NT2/D1 (cell line): ENCODE data around the gene VPS16.

Experiments
- SUZ12 ChIP-seq: IDR thresholded peaks from 2 replicates; pipeline ENCODE4 v1.6.1; 2011; ENCODE audit not compliant: insufficient read length, insufficient read depth; ENCODE audit errors: extremely low read depth
- YY1 ChIP-seq: IDR thresholded peaks from 2 replicates; pipeline ENCODE4 v1.6.1; 2011; ENCODE audit not compliant: insufficient read length, insufficient read depth
- ZNF274 ChIP-seq: IDR thresholded peaks from 2 replicates; pipeline ENCODE4 v1.6.1; 2011; ENCODE audit warnings: mild to moderate bottlenecking, low read depth, low read length

GRCh38 chr20:2840138-2840966 lies at the start of gene VPS16, which contains the start of gene PCED1A:
- TF ChIP-seq ZNF274 (no peak), SUZ12 (no peak), YY1 (peak; percentile 88)
